Hindlimb muscle (tissue), 1 donor: ENCODE measurements around the gene FARP2. TPM values are rescaled to one million over a fixed set of nuclear protein-coding genes. Genes with fewer than 3 reads are reported as not detected.

ENCODE experiments used
- DNase-seq: peaks from one replicate; pipeline ENCODE4 v3.0.0-alpha.2; 2013
- polyA plus RNA-seq: library from polyadenylated mRNA; unstranded; fragments of 120-200 nt; gene quantifications from one replicate; pipeline ENCODE4 v1.2.1, GENCODE V29; 2013; ENCODE audit not compliant: insufficient read length

The FARP2 gene
- polyA plus RNA-seq, 1 donor = 32.1 TPM

GRCh38 chr2:241490825-241491506, 134.9 kb downstream of the FARP2 start:
- no peak for DNase-seq

- DNase-seq = no peak
Observed at GRCh38 chr2:241491549-241492173, 135.6 kb downstream of the FARP2 start.

GRCh38 chr2:241492174-241492565, 136.1 kb downstream of the FARP2 start:
- no peak for DNase-seq

- DNase-seq = no peak
Observed at GRCh38 chr2:241493092-241493491, 137.0 kb downstream of the FARP2 start.

GRCh38 chr2:241494311-241494908, 138.3 kb downstream of the FARP2 start:
- DNase-seq = no peak

- DNase-seq = no peak
Observed at GRCh38 chr2:241495172-241496002, 139.3 kb downstream of the FARP2 start.

GRCh38 chr2:241496003-241496707, 140.1 kb downstream of the FARP2 start:
- no peak for DNase-seq

- DNase-seq = no peak
Observed at GRCh38 chr2:241496904-241497877, 141.1 kb downstream of the FARP2 start.

- no peak for DNase-seq
Observed at GRCh38 chr2:241498115-241499070, 142.3 kb downstream of the FARP2 start.

GRCh38 chr2:241499146-241499965, 143.3 kb downstream of the FARP2 start:
- no peak for DNase-seq

- DNase-seq = no peak
Observed at GRCh38 chr2:241500016-241500415, 143.9 kb downstream of the FARP2 start.

- no peak for DNase-seq
Observed at GRCh38 chr2:241500431-241500975, 144.4 kb downstream of the FARP2 start.

- DNase-seq = no peak
Observed at GRCh38 chr2:241501099-241501541, 145.0 kb downstream of the FARP2 start.

GRCh38 chr2:241501551-241501950, 145.5 kb downstream of the FARP2 start:
- DNase-seq = no peak

GRCh38 chr2:241502281-241502680, 146.2 kb downstream of the FARP2 start:
- no peak for DNase-seq

GRCh38 chr2:241503776-241504392, 147.8 kb downstream of the FARP2 start:
- no peak for DNase-seq

- DNase-seq = no peak
Observed at GRCh38 chr2:241505086-241505780, 149.1 kb downstream of the FARP2 start.
